ENCODE results near the gene C3orf52.
A peak's percentile ranks its signal among the peaks of the same experiment; 100 is the strongest.
"Not testable (repeated sequence)": the region's sequence is repeated elsewhere in the genome, so short reads cannot be mapped to it uniquely, and the experiment has no call there.

The C3orf52 gene
- total RNA-seq = 0 to 4.1 (median 0.43) reads per million in 17 experiments

DNA sequence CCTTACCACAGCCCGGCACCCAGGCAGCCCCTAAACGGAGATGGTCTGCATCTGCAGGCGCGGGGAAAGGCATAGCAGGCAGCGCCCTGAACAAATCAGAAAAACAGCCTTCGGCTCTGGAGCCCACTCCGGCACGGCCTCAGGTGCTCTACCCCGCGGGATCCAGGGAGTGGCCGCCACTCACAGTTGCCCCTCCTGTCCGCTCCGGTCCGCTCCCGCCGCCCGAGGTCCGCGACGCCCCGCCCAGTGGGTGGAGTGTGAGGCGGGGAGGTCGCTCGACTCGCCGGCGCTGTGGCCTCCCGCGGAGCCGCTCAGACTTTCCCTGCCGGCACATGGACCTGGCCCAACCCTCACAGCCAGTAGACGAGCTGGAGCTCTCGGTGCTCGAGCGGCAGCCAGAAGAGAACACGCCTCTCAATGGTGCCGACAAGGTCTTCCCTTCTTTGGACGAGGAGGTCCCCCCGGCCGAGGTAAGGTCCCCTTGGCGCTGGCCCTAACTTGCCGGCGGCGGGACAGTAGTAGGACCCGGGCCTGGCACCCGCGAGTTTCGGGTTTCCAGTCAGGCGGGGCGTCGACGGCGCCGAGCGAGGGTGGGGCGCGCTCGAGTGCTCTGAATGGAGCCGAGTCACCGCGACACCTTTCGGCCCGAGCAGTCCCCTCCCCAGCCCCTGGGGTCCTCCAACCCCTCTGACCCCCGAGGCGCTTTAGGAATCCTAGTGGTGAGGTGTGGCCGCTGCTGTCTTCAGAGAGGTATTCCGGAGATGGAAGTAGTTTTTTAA is at the start of gene C3orf52:
TSS of gene C3orf52 (plus strand) at position 314 of the 779 bp plus-strand sequence. CDS start at position 333, 19 bp downstream.
- peak; percentile 51 to 82 (median 68) for DNase-seq

GRCh38 chr3:112037194-112037593 is 49.0 kb upstream of the C3orf52 start:
- not testable (repeated sequence) for DNase-seq

DNA sequence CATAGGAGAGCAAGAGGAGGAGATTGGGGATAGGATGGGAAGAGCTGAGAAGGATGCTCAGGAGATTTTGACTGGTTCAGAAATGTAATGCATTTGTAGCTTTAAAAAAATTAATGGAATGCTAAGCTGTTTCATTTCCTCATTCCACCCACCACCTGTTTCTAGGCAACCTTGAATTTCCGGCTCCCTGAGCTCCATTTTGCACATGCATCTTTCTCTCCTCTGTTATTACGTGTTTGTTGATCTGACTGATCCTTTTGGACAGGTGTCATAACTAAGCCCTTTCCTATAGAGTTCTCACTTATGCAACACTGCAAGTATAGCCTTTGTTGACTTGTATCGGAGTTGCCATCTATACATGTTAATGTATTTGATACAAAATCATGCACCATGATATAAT is 47.3 kb upstream of the C3orf52 start:
- peak in 2 of 4 experiments; percentile 7 to 13 for DNase-seq

DNA sequence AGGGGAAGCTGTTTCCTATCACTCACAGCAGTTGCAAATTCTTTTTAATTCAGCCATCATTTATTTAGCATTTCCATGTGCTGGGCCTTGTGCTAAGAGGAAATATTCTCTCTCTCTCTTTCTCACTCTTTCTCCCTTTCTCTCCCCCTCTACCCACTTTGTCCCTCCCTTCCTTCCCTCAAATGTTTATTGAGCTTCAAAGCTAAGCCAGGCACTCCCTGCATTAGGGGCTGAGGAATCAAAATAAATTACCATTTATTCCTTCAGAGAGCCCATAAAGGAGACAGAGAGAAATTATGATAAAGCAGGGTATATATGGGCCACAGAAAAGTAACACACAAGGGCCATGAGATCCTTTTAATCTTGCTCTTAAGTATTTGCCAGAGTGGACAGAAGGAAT is 44.9 kb upstream of the C3orf52 start:
- no peak for DNase-seq

DNA sequence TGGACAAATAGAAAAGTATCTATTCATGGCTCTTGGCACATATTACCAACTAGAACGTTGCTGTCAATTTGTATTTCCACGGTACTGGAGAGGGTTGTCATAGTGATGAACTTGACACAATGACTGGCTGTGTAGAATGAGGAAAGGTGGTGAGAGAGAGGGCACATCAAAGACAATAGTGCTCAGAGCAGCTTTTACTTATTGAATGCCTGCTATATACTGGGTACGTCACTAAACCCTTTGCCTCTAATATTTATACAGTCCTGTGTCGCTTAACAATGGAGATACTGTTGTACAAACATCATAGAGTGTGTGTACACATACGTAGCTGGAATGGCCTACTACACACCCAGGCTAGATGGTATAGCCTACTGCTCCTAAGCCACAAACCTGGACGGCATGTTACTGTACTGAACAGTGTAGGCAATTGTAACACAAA is 43.3 kb upstream of the C3orf52 start:
- no peak for DNase-seq

- peak; percentile 57 to 78 (median 70) for DNase-seq
Measured at GRCh38 chr3:112043621-112044201, 42.5 kb upstream of the C3orf52 start.

GRCh38 chr3:112046599-112046998 is 39.6 kb upstream of the C3orf52 start:
- no peak for DNase-seq

- DNase-seq = no peak
Measured at GRCh38 chr3:112047264-112047663, 38.9 kb upstream of the C3orf52 start.

DNA sequence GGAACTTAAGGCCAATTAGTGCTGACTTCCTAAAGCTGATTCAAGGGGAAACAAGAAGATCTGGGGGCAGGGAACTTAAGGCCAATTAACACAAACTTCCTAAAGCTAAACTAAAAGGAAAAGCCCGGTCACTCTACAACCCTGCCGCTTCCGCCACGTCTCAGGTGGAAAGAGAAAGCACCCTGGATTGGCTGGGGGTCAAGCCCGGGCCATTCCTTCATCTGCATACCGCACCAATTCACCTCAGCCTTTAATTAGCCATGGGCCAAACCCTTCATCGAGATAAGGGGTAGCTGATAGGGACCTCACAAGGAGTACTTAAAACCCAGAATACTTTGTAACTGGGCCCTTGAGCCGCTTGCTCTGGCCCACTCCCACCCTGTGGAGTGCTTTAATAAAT is 37.3 kb upstream of the C3orf52 start:
- DNase-seq = no peak

DNA sequence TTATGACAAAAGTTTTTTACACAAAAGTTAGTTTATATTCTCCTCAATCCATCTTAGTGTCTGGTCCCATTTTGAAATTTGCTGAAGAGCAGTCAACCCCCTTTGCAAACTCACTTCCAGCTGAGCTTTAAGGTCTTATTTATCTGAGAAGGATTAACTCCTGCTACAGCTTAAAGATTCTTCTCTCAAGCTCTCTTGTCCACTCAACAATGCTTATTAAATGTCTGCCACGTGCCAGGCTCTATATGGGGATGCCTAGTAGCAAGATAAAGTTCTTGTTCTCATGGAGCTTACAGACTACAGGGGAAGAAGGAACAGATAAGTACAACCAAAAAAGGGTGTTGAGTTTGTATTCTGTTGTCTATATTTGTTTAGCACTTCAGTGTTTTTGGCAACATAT is 33.0 kb upstream of the C3orf52 start:
- DNase-seq = no peak

- DNase-seq = no peak
Measured at GRCh38 chr3:112056451-112056929, 29.7 kb upstream of the C3orf52 start.

DNA sequence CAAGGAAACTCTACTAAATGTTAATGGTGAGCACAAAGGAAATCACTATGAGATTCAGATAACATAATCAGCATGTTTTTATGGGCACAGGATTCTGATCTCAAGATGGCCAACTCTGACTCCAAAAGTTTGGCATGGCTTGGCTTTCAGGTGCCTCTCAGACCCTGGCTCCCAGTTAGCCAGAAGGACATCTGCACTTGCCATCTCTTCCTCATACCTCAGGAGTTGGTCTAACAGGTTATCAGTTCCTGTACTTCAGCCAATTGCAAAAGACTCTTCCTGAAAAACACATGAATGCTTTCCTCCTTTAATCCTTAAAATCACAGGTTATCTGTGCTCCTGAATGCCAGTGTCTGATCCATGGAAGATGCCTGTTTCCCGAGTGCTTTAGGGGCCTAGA is 26.7 kb upstream of the C3orf52 start:
- DNase-seq = no peak

GRCh38 chr3:112061152-112061551 is 25.0 kb upstream of the C3orf52 start:
- no peak for DNase-seq

- DNase-seq = not testable (repeated sequence)
Measured at GRCh38 chr3:112072387-112073060, 13.7 kb upstream of the C3orf52 start.

DNA sequence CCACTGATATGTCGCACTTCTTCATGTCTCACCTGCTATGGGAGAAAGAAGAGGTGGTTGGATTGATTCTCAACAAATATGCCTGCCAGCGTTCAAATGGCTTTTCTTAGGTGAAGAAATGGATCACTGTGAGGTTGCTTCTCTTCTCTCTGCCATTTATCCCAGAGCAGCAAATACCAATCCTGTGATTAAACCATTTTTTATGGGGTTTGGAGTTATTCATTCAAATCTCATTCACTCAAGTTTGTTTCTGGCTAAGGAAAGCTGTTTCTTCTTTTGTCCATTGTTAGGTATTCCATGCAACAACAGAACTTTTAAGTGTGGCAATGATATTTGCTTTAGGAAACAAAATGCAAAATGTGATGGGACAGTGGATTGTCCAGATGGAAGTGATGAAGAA is 12.2 kb upstream of the C3orf52 start:
- no peak for DNase-seq

GRCh38 chr3:112074616-112075497 is 11.3 kb upstream of the C3orf52 start:
- DNase-seq = no peak

GRCh38 chr3:112078125-112079083 is 7.8 kb upstream of the C3orf52 start:
- DNase-seq = no peak

- no peak for DNase-seq
Measured at GRCh38 chr3:112083239-112083638, 3.0 kb upstream of the C3orf52 start.

DNA sequence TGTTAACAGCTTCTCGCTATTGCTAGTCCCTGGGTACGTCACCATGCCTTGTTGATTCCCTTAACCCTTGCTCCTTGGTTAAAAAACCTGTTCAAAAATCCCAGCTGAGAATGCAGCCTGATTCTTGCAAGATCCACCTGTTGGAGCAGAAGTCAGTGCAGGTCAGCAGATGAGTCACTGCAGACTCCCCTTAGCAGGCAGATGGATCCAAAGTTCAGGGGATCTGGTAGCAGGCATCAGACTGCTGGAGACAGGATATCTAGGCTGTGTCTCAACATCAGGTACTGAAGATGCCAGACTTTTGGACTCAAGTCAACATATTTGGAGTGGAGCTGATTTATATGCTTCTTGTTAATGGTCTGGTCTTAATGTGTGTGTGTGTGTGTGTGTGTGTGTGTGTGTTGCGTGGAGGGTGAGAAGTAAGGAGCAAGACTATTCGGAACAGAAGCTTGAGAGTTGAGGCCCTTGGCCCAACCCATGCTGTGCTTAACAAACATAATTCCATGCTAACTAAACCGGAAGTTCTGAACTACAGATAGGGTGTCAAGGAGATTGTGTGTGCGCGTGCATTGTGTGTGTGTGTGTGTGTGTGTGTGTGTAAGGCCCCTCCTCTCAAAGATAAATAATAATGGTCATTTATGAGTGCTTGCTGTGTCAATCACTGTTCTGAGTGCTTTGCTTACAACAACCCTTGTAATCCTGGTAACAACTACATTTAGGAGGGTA is 1.0 kb upstream of the C3orf52 start:
- no peak for DNase-seq

DNA sequence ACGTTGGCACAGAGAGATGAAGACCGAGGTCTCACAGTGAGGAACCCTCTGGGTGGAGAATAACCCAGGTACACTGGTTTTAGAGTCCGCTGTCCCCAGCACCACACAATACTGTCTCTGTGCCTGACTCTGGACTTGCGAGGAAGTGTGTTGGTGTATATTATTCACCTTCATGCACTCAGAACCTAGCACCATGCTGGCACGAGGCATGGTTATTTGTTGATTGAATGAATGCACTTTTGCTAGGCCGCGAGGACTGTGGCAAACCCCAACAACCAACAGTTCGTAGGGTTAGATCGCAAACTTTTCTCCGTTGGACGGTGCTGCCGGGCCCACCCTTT is 484 bp upstream of the C3orf52 start:
- no peak for DNase-seq
